Testis (tissue), 2 donors: Measurements from ENCODE around the gene FHOD3.

ENCODE experiments used
- CTCF ChIP-seq, 3 experiments: fragments of 450-650 bp in 2 of 3; fragments of 200-600 bp in 1 of 3; sonication (generic) in 1 of 3; IDR thresholded peaks; one replicate each; pipeline ENCODE4 v1.5.1; 2016 to 2019; ENCODE audit warnings: antibody characterized with exemption in 3 of 3, mild to moderate bottlenecking in 2 of 3, moderate library complexity in 1 of 3
- POLR2A ChIP-seq: fragments of 450-650 bp; IDR thresholded peaks from one replicate; pipeline ENCODE4 v1.6.1; 2017; ENCODE audit warnings: antibody characterized with exemption, mild to moderate bottlenecking, moderate library complexity

- TF ChIP-seq CTCF (IDR thresholded peaks at IDR 0.05) = no peak
- no peak for TF ChIP-seq POLR2A
These were observed 388.1 kb downstream of the FHOD3 start for GRCh38 chr18:36685580-36685979.
